Psoas muscle (tissue), 8 donors: ENCODE measurements around the gene WTAP. TPM values are rescaled to one million over a fixed set of nuclear protein-coding genes. Genes with fewer than 3 reads are reported as not detected.

Source experiments
- ATAC-seq, 4 donors: fragments of 200-7000 bp; cut with Tn5 transposase; one replicate each; pipeline ENCODE4 v1.9.1; 2020; ENCODE audit warnings: moderate library complexity in 3 of 4, mild to moderate bottlenecking in 2 of 4
- DNase-seq, 2 donors: peaks; one replicate each; pipeline ENCODE4 v3.0.0-alpha.2; 2020
- H3K27ac ChIP-seq: fragments of 200-600 bp; one replicate; pipeline ENCODE4 v1.8.0; 2022
- H3K27me3 ChIP-seq, 3 donors: fragments of 200-600 bp in 1 of 3; one replicate each; pipeline versions ENCODE4 v1.6.1 to v1.8.0; 2013 to 2022; ENCODE audit warnings: low read length in 2 of 3, mild to moderate bottlenecking in 2 of 3, moderate library complexity in 1 of 3; ENCODE audit not compliant: insufficient read depth in 3 of 3
- H3K36me3 ChIP-seq, 2 donors: fragments of 200-600 bp in 1 of 2; one replicate each; pipeline versions ENCODE4 v1.6.1 to v1.8.0; 2013 to 2022; ENCODE audit warnings: low read depth in 1 of 2, mild to moderate bottlenecking in 1 of 2, moderate library complexity in 1 of 2; ENCODE audit not compliant: insufficient read depth in 1 of 2
- H3K4me1 ChIP-seq: fragments of 200-600 bp; one replicate; pipeline ENCODE4 v1.8.0; 2022
- H3K4me3 ChIP-seq: fragments of 200-600 bp; one replicate; pipeline ENCODE4 v1.8.0; 2022; ENCODE audit warnings: mild to moderate bottlenecking
- H3K9me3 ChIP-seq: fragments of 200-600 bp; one replicate; pipeline ENCODE4 v1.8.0; 2022
- CTCF ChIP-seq: fragments of 200-600 bp; IDR thresholded peaks from one replicate; pipeline ENCODE4 v1.8.0; 2022; ENCODE audit warnings: antibody characterized with exemption
- WGBS, 3 donors: extraction: QIAGEN DNeasy Blood & Tissue Kit; methylation state at CpG; one replicate each; pipeline versions ENCODE4 v1.1.6 to v1.1.7; 2013; 5-methylcytosine and 5-hydroxymethylcytosine counted together
- intact Hi-C, 2 donors: fragments of 100-400 bp; cut with DNase I; formaldehyde crosslinking; loops; one replicate each; pipeline versions ENCODE4 v1.11.0 to v1.14.2; 2022
- polyA plus RNA-seq, 3 donors: library from polyadenylated mRNA; stranded (reverse); fragments of 200-250 nt; gene quantifications; one replicate each; pipeline ENCODE4 v1.2.3, GENCODE V29; 2013
- total RNA-seq, 4 donors: library from RNA; stranded (reverse); fragmentation: NEBNext Ultra II Directional in 2 of 4; extraction: Animal tissue kit (Norgen Biotek cat#: 25700) in 2 of 4; gene quantifications; one replicate each; pipeline versions ENCODE4 v1.2.1 to v1.2.4, GENCODE V29; 2021 to 2023
- donor health status: healthy with polysubstance abuse.
- donor health status: DM: no; HTN: no; CAD: no; lungs with moderate emphysema.
- donor health status: Bipolar disorder and iron deficiency.
- donor health status: healthy.
- donor health status: DM: yes; HTN: yes; CAD: no.
- donor health status: DM: no; HTN: no; CAD: no.
- donor health status: DM: no; HTN: no; CAD: no.
- donor health status: DM: yes; HTN: yes; CAD: no.

WTAP gene
- total and polyA plus RNA-seq, 7 donors: 51.8 to 284 (median 131) TPM

GRCh38 chr6:159692303-159693127, 34.8 kb upstream of the WTAP start:
- Histone ChIP-seq H3K9me3 (no peaks in the 10 kb centered on the region), H3K27ac (peak overlapping the region; percentile 97), H3K4me1 (peaks cover 53% of the 10 kb centered on the region), H3K27me3 (no peaks in the 10 kb centered on the region), H3K4me3 (peak overlapping the region; percentile 99), H3K36me3 (peaks cover 7 to 52% of the 10 kb centered on the region in 2 donors)
- DNase-seq: peak in 1 of 2 donors; percentile 66
- intact Hi-C loops: loop anchor here (2.0 to 10.0 kb wide), 5 partner anchors 34 to 282 kb away; partner anchors contain the start of genes TCP1 (in 2 of the 2) and WTAP (in 1 of the 2)
- WGBS, 3 donors: 1% methylated on average over 47 to 66 of the region's 66 CpGs
- ATAC-seq: peak; percentile 0 to 23 (median 4)
- TF ChIP-seq CTCF: no peak

GRCh38 chr6:159693128-159693893, 34.0 kb upstream of the WTAP start, which contains the start of gene SOD2:
Gene SOD2, minus strand, starts transcription at chr6:159693241. Its CDS starts 74 bp downstream, at chr6:159693167.
- intact Hi-C loops: loop anchor here (2.0 to 10.0 kb wide), 5 partner anchors 33 to 281 kb away; partner anchors contain the start of genes TCP1 (in 2 of the 2) and WTAP (in 1 of the 2)
- Histone ChIP-seq H3K27ac (peak within 1 kb of the TSS; percentile 97), H3K4me3 (peak within 1 kb of the TSS; percentile 99), H3K27me3 (no peaks in the 10 kb centered on the region), H3K9me3 (no peaks in the 10 kb centered on the region), H3K36me3 (peaks cover 7 to 44% of the 10 kb centered on the region in 2 donors), H3K4me1 (peaks cover 51% of the 10 kb centered on the region)
- ATAC-seq (peak; percentile 81 to 86 (median 82)), DNase-seq (peak; percentile 91 to 94)
- TF ChIP-seq CTCF: no peak
- WGBS, 3 donors: 0% methylated on average over 50 to 74 of the region's 74 CpGs

GRCh38 chr6:159693894-159694545, 33.3 kb upstream of the WTAP start:
- Histone ChIP-seq H3K36me3 (peaks cover 5 to 37% of the 10 kb centered on the region in 2 donors), H3K4me3 (peak overlapping the region; percentile 99), H3K27me3 (no peaks in the 10 kb centered on the region), H3K4me1 (peaks cover 44% of the 10 kb centered on the region), H3K27ac (peak overlapping the region; percentile 97), H3K9me3 (no peaks in the 10 kb centered on the region)
- intact Hi-C loops: loop anchor here (2.0 to 10.0 kb wide), 5 partner anchors 33 to 281 kb away; partner anchors contain the start of genes TCP1 (in 2 of the 2) and WTAP (in 1 of the 2)
- DNase-seq (no peak), ATAC-seq (peak; percentile 64 to 72 (median 66))
- WGBS, 3 donors: 5 to 9% (median 6%) methylated on average over 14 of the region's 14 CpGs
- TF ChIP-seq CTCF: no peak

- DNase-seq (no peak), ATAC-seq (no peak)
- TF ChIP-seq CTCF: no peak
- WGBS, 3 donors: 95 to 97% (median 96%) methylated on average over 2 of the region's 2 CpGs
- Histone ChIP-seq H3K9me3 (no peaks in the 10 kb centered on the region), H3K27ac (peak overlapping the region; percentile 97), H3K27me3 (no peaks in the 10 kb centered on the region), H3K4me3 (no peak overlapping the region), H3K36me3 (peaks cover 0 to 17% of the 10 kb centered on the region in 2 donors), H3K4me1 (peaks cover 27% of the 10 kb centered on the region)
- intact Hi-C loops: loop anchor here in 1 of 2 donors (10.0 kb wide), 2 partner anchors 159 to 279 kb away; no protein-coding TSS in a partner anchor
These were observed 31.3 kb upstream of the WTAP start for GRCh38 chr6:159695984-159696383.
